Activated naive CD8-positive, alpha-beta T cell (primary cell): ENCODE data around the gene ATOSB.
"Not testable (repeated sequence)": the region's sequence is repeated elsewhere in the genome, so short reads cannot be mapped to it uniquely, and the experiment has no call there.

Experiments
- H3K27ac Mint-ChIP-seq: one replicate; pipeline ENCODE4 v1.8.0; 2021; ENCODE audit warnings: mixed read lengths
- H3K27me3 Mint-ChIP-seq: one replicate; pipeline ENCODE4 v1.8.0; 2021; ENCODE audit warnings: mixed read lengths
- H3K36me3 Mint-ChIP-seq: one replicate; pipeline ENCODE4 v1.8.0; 2021; ENCODE audit warnings: mixed read lengths
- H3K4me1 Mint-ChIP-seq: one replicate; pipeline ENCODE4 v1.8.0; 2021; ENCODE audit warnings: low read depth, mixed read lengths
- H3K4me3 Mint-ChIP-seq: one replicate; pipeline ENCODE4 v1.8.0; 2021; ENCODE audit warnings: mild to moderate bottlenecking, mixed read lengths
- H3K9me3 Mint-ChIP-seq: one replicate; pipeline ENCODE4 v1.8.0; 2021; ENCODE audit warnings: low read depth, mixed read lengths

The ATOSB gene

GRCh38 chr9:35115680-35116538 lies at the start of gene ATOSB:
TSS of gene ATOSB (minus strand) at chr9:35115862. CDS start at chr9:35108274, 7,588 bp downstream.
- Mint-ChIP-seq H3K27me3 (no peaks in the 10 kb centered on the region), H3K36me3 (no peaks in the 10 kb centered on the region), H3K27ac (peak within 1 kb of the TSS; percentile 88), H3K4me1 (peaks cover 49% of the 10 kb centered on the region), H3K9me3 (no peaks in the 10 kb centered on the region), H3K4me3 (peak within 1 kb of the TSS; percentile 91)

- no peaks in the 10 kb centered on the region for H3K9me3 Mint-ChIP-seq
- no peaks in the 10 kb centered on the region for H3K36me3 Mint-ChIP-seq
- peaks cover 17% of the 10 kb centered on the region for H3K4me1 Mint-ChIP-seq
- H3K27me3 Mint-ChIP-seq = no peaks in the 10 kb centered on the region
- no peak overlapping the region for H3K4me3 Mint-ChIP-seq
- no peak overlapping the region for H3K27ac Mint-ChIP-seq
These were observed 49.0 kb upstream of the ATOSB start for GRCh38 chr9:35164711-35165110.

GRCh38 chr9:35163413-35163812 lies 47.8 kb upstream of the ATOSB start:
- Mint-ChIP-seq H3K27ac (no peak overlapping the region), H3K4me1 (peaks cover 25% of the 10 kb centered on the region), H3K9me3 (no peaks in the 10 kb centered on the region), H3K27me3 (no peaks in the 10 kb centered on the region), H3K4me3 (peak overlapping the region; percentile 21), H3K36me3 (no peaks in the 10 kb centered on the region)

- Mint-ChIP-seq H3K9me3 (no peaks in the 10 kb centered on the region), H3K27me3 (no peaks in the 10 kb centered on the region)
These were observed 47.1 kb upstream of the ATOSB start for GRCh38 chr9:35162605-35163315.

GRCh38 chr9:35161713-35162604 lies 46.3 kb upstream of the ATOSB start, which contains the start of gene UNC13B:
TSS of gene UNC13B (plus strand) at chr9:35162009. CDS start at chr9:35162284, 275 bp downstream.
- H3K36me3 Mint-ChIP-seq = no peaks in the 10 kb centered on the region
- H3K4me1 Mint-ChIP-seq = peaks cover 28% of the 10 kb centered on the region
- H3K9me3 Mint-ChIP-seq = no peaks in the 10 kb centered on the region
- H3K27me3 Mint-ChIP-seq = no peaks in the 10 kb centered on the region
- no peak within 1 kb of the TSS for H3K27ac Mint-ChIP-seq
- peak within 1 kb of the TSS; percentile 95 for H3K4me3 Mint-ChIP-seq

More at GRCh38 chr9:35162605-35163315, 47.1 kb upstream of the ATOSB start:
- H3K4me3 Mint-ChIP-seq = peak overlapping the region; percentile 95
- peaks cover 28% of the 10 kb centered on the region for H3K4me1 Mint-ChIP-seq
- H3K27ac Mint-ChIP-seq = no peak overlapping the region
- no peaks in the 10 kb centered on the region for H3K36me3 Mint-ChIP-seq

GRCh38 chr9:35158501-35159280 lies 43.0 kb upstream of the ATOSB start:
- H3K27me3 Mint-ChIP-seq = no peaks in the 10 kb centered on the region
- no peaks in the 10 kb centered on the region for H3K36me3 Mint-ChIP-seq
- H3K9me3 Mint-ChIP-seq = no peaks in the 10 kb centered on the region
- H3K27ac Mint-ChIP-seq = peak overlapping the region; percentile 61
- no peak overlapping the region for H3K4me3 Mint-ChIP-seq
- H3K4me1 Mint-ChIP-seq = peaks cover 28% of the 10 kb centered on the region

GRCh38 chr9:35157836-35158235 lies 42.2 kb upstream of the ATOSB start:
- H3K9me3 Mint-ChIP-seq, H3K4me3 Mint-ChIP-seq, H3K27ac Mint-ChIP-seq, H3K36me3 Mint-ChIP-seq, H3K27me3 Mint-ChIP-seq: not testable (repeated sequence)
- peaks cover 26% of the 10 kb centered on the region for H3K4me1 Mint-ChIP-seq

GRCh38 chr9:35156781-35157180 lies 41.1 kb upstream of the ATOSB start:
- Mint-ChIP-seq H3K27me3 (no peaks in the 10 kb centered on the region), H3K36me3 (no peaks in the 10 kb centered on the region), H3K27ac (no peak overlapping the region), H3K9me3 (no peaks in the 10 kb centered on the region), H3K4me1 (peaks cover 21% of the 10 kb centered on the region), H3K4me3 (no peak overlapping the region)

- Mint-ChIP-seq H3K9me3 (peaks cover 13% of the 10 kb centered on the region), H3K27me3 (peaks cover 4% of the 10 kb centered on the region), H3K36me3 (peaks cover 7% of the 10 kb centered on the region), H3K27ac (no peak overlapping the region), H3K4me1 (no peaks in the 10 kb centered on the region), H3K4me3 (no peak overlapping the region)
These were observed 37.3 kb upstream of the ATOSB start for GRCh38 chr9:35152926-35153325.

- H3K4me3 Mint-ChIP-seq, H3K4me1 Mint-ChIP-seq, H3K27ac Mint-ChIP-seq, H3K27me3 Mint-ChIP-seq: not testable (repeated sequence)
- Mint-ChIP-seq H3K9me3 (peaks cover 29% of the 10 kb centered on the region), H3K36me3 (peaks cover 11% of the 10 kb centered on the region)
These were observed 32.4 kb upstream of the ATOSB start for GRCh38 chr9:35147941-35148563.

GRCh38 chr9:35142037-35142436 lies 26.4 kb upstream of the ATOSB start:
- H3K27ac Mint-ChIP-seq = no peak overlapping the region
- no peaks in the 10 kb centered on the region for H3K27me3 Mint-ChIP-seq
- H3K9me3 Mint-ChIP-seq = peaks cover 7% of the 10 kb centered on the region
- H3K4me3 Mint-ChIP-seq = no peak overlapping the region
- no peaks in the 10 kb centered on the region for H3K4me1 Mint-ChIP-seq
- H3K36me3 Mint-ChIP-seq = peaks cover 11% of the 10 kb centered on the region

GRCh38 chr9:35140093-35140492 lies 24.4 kb upstream of the ATOSB start:
- no peaks in the 10 kb centered on the region for H3K27me3 Mint-ChIP-seq
- H3K4me1 Mint-ChIP-seq = no peaks in the 10 kb centered on the region
- no peak overlapping the region for H3K4me3 Mint-ChIP-seq
- peaks cover 11% of the 10 kb centered on the region for H3K36me3 Mint-ChIP-seq
- H3K9me3 Mint-ChIP-seq = peaks cover 5% of the 10 kb centered on the region
- no peak overlapping the region for H3K27ac Mint-ChIP-seq

- no peak overlapping the region for H3K4me3 Mint-ChIP-seq
- no peaks in the 10 kb centered on the region for H3K4me1 Mint-ChIP-seq
- no peaks in the 10 kb centered on the region for H3K36me3 Mint-ChIP-seq
- H3K27me3 Mint-ChIP-seq = no peaks in the 10 kb centered on the region
- H3K9me3 Mint-ChIP-seq = peaks cover 2% of the 10 kb centered on the region
- H3K27ac Mint-ChIP-seq = no peak overlapping the region
These were observed 21.2 kb upstream of the ATOSB start for GRCh38 chr9:35136866-35137265.

- no peaks in the 10 kb centered on the region for H3K4me1 Mint-ChIP-seq
- no peak overlapping the region for H3K27ac Mint-ChIP-seq
- H3K27me3 Mint-ChIP-seq = no peaks in the 10 kb centered on the region
- no peaks in the 10 kb centered on the region for H3K36me3 Mint-ChIP-seq
- no peak overlapping the region for H3K4me3 Mint-ChIP-seq
- peaks cover 4% of the 10 kb centered on the region for H3K9me3 Mint-ChIP-seq
These were observed 20.3 kb upstream of the ATOSB start for GRCh38 chr9:35135988-35136387.
